Cardiac septum (tissue), 1 donor: ENCODE data around the gene NONO. TPM values are rescaled to one million over a fixed set of nuclear protein-coding genes. Genes with fewer than 3 reads are reported as not detected.
"Not testable (repeated sequence)": the region's sequence is repeated elsewhere in the genome, so short reads cannot be mapped to it uniquely, and the experiment has no call there.

Source experiments
- DNase-seq: peaks from one replicate; pipeline ENCODE4 v3.0.0-alpha.2; 2020; ENCODE audit warnings: low spot score
- intact Hi-C: fragments of 100-400 bp; cut with DNase I; formaldehyde crosslinking; loops from one replicate; pipeline ENCODE4 v1.14.0; 2022
- total RNA-seq: library from RNA; stranded (reverse); fragmentation: NEBNext Ultra II Directional; extraction: Animal tissue kit (Norgen Biotek cat#: 25700); gene quantifications from one replicate; pipeline ENCODE4 v1.2.1, GENCODE V29; 2021
- donor health status: DM: no; HTN: no; CAD: no.

NONO gene
- total RNA-seq, 1 donor from 2014 or later: 107 TPM

DNA sequence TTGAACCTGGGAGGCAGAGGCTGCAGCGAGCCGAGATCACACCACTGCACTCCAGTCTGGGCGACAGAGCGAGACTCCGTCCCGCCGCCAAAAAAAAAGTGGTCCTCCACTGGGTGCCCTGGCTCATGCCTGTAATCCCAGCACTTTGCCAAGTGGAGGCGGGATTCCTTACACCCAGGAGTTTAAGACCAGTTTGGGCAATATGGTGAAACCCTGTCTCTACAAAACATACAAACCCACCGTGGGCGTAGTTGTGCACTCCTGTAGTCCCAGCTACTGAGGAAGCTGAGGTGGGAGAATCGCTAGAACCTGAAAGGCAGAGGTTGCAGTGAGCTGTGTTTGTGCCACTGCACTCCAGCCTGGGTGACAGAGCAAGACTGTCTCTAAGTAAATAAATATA lies 2.1 kb upstream of the NONO start:
- not testable (repeated sequence) for DNase-seq
- intact Hi-C loops: loop anchor here (5.0 kb wide), 1 partner anchor 86 kb away; the partner anchor contains the start of gene TAF1

DNA sequence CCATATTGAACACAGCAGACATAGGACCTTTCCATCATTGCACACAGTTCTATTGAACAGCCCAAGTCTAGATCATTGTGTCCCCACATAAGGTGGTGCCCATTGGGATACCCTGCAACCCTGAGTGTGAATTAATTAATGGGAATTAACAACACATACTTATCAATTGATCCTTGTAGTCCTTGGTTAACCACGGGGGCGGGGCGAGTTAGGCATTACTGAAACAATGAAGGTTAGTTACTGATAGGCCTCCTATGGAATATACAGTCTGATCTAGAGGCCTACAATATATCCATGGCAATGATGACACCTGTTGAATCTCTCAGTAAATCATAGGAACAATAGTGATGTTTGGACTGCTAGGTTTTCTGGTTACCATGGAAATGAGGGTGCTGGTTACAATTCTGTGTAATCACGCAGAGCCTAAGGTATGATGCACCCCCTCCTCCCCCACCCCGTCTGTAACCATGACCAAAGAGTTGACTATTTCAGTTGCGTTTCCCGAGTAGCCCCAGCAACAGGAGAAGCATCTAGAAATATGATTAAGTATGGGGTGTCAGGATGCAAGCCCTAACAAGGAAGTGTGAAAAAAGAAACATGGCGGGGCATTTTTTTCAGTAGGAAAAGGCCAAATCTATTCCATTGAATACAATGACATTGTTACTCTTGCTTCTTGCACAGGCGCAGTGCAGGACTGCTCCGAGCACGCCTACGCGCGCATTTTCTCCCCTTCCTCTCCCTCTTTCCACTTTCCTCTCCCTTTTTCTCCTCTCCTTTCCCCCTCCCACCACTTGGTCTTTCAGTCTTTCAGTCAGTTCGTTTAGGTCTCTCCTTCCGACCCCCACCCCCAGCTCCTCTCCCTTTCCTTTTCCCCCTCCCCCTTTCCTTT lies 677 bp upstream of the NONO start:
- intact Hi-C loops: loop anchor here (5.0 kb wide), 1 partner anchor 85 kb away; the partner anchor contains the start of gene TAF1
- no peak for DNase-seq

DNA sequence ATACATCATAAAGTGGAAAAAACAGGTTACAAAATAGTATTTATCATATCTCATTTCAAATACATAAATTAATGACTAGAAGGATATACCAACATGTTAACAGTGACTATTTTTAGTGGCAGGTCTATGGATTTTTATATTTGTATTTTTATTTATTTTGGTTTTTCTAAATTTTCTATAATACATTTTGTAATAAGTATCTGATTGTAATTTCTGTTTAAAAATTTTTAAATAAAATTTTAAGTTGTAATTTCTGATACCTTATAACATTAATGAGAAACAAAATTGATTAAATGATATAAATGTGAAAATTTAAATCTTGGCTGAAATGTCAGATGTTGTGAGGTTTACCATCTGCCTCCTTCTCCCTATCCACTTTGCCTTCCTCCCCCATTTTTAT lies 2.5 kb downstream of the NONO start:
- intact Hi-C loops: no loop called here
- DNase-seq: no peak

DNA sequence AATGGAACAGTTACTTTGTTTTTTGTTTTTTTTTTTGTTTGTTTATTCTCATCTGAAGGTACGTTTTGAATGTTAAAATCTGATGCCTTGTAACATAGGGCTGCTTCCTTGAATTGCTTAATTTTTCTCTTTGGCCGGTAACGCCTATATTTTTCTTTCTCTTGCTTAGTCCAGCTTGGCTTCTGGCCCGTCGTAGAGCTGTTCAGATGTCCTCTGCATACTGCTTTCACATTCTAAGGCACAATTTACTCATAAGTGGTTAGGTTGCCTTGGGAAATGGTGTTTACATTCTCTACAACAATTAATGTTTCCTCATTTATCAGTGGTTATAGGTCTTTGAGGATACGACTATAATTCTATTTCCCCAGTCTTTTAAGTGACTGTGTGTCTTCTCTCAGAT lies 7.9 kb downstream of the NONO start:
- intact Hi-C loops: no loop called here
- DNase-seq: no peak

DNA sequence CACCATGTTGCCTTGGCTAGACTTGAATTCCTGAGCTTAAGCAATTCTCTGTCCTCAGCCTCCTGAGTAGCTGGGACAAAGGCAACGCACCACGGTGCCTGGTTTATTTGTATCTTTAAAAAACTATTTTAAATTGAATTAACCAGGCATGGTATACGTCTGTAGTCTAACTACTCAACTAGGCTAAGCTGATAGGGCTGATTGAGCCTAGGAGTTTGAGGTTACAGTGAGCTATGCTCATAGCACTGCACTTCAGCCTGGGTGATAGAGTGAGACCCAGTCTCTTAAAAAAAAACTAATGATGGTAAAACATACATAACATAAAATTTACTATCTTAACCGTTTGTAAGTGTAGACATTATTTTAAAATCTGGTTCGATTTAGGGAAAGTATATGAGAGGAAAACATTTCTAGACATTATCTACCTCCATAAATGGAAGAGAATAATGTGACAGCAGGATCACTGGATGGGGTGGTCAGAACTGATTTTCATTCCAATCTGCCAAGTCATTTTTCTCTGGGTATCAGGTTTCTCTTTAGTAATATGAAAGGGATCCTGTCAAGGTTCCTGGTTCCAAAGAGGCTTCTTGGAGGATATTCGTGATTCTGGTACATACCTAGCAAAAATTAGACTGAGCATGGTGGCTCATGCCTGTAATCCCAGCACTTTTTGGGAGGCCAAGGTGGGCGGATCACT lies 9.4 kb downstream of the NONO start:
- intact Hi-C loops: no loop called here
- no peak for DNase-seq

DNA sequence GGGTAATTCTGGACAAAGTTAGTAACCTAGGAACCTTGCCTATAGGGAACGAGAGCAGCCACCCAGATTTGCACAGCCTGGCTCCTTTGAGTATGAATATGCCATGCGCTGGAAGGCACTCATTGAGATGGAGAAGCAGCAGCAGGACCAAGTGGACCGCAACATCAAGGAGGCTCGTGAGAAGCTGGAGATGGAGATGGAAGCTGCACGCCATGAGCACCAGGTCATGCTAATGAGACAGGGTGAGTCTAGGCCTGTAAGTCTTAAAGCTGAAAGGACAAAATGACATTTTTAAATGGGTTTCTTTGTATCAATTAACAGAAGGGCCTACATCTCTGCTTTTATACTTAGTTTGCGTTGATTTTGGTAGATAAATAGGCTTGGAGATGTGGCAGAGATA lies 13.4 kb downstream of the NONO start:
- intact Hi-C loops: no loop called here
- no peak for DNase-seq

DNA sequence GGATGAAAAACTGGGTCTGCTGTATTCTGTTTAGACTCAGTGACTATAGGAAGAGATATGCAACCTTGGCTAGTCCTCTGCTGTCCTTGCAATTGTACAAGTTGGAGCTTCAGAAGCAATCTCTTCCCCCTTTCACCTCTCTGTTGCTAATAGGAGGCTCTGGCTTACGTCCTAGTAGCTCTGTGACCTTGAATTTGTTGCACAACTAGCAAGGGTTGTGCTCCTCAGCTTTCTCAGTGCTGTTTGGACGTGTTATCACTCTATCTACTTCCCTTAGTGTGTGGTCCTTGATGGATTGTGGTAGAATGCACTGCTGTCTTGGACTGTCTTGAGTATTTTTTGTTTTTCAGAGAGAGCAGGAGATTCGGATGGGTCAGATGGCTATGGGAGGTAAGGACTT lies 14.7 kb downstream of the NONO start:
- intact Hi-C loops: no loop called here
- DNase-seq: no peak

DNA sequence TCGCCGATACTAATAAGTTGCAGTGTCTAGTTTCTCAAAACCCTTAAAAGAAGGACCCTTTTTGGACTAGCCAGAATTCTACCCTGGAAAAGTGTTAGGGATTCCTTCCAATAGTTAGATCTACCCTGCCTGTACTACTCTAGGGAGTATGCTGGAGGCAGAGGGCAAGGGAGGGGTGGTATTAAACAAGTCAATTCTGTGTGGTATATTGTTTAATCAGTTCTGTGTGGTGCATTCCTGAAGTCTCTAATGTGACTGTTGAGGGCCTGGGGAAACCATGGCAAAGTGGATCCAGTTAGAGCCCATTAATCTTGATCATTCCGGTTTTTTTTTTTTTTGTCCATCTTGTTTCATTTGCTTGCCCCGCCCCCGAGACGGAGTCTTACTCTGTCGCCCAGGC lies 16.6 kb downstream of the NONO start:
- intact Hi-C loops: loop anchor here (10.0 kb wide), 1 partner anchor 45 kb away; the partner anchor contains the start of gene ZMYM3
- DNase-seq: not testable (repeated sequence)

DNA sequence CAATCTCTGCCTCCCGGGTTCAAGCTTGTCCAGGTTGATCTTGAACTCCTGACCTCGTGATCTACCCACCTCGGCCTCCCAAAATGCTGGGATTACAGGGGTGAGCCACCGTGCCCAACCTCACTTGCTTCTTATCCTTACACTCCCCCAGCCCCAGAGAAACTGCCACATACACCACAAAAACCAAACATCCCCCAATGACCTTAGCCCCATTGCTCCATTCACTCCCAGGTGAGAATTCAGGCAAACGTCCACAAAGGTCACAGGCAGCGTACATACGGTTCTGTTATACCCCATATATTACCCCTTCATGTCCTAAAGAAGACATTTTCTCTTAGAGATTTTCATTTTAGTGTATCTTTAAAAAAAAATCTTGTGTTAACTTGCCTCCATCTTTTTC lies 17.1 kb downstream of the NONO start:
- intact Hi-C loops: loop anchor here (10.0 kb wide), 1 partner anchor 46 kb away; the partner anchor contains the start of gene ZMYM3
- not testable (repeated sequence) for DNase-seq

DNA sequence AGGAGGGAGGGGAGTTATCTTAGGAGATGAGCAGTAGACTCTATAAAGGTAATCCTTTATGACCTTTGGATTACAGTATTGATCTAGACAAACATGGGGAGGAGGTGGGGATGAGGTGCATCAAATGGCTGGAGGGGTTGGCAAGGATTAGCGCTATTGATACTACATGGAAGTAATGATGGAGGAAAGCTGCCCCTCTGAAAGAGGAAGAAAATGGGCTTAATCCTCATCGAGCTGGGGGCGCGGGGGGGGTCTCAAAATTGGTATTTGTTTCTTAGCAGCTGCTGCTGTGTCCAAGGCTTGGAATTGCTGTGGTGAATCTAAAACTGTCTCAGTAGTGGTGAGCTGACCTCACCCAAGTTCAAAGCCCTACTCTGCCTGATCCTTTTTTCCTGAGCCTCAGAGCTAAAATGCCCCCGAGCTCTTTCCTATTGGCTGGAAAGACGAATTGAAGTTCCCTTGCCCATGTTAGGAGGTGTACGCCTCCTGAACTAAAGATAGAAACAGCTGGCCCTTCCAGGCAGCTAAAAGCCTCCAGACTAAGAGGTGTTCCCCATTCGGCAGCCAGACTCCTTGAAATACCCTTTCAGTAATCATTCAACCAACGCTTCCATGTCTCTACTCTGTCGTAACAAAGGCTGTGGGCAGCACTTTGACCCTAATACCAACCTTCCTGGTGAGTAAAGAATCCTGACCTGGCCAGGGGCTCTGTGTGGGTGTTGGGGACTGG lies 17.9 kb downstream of the NONO start, which contains the start of gene ITGB1BP2:
ITGB1BP2 (plus strand) TSS at position 556 of the 730 bp plus-strand sequence; CDS start at position 613, 57 bp downstream.
- no peak for DNase-seq

DNA sequence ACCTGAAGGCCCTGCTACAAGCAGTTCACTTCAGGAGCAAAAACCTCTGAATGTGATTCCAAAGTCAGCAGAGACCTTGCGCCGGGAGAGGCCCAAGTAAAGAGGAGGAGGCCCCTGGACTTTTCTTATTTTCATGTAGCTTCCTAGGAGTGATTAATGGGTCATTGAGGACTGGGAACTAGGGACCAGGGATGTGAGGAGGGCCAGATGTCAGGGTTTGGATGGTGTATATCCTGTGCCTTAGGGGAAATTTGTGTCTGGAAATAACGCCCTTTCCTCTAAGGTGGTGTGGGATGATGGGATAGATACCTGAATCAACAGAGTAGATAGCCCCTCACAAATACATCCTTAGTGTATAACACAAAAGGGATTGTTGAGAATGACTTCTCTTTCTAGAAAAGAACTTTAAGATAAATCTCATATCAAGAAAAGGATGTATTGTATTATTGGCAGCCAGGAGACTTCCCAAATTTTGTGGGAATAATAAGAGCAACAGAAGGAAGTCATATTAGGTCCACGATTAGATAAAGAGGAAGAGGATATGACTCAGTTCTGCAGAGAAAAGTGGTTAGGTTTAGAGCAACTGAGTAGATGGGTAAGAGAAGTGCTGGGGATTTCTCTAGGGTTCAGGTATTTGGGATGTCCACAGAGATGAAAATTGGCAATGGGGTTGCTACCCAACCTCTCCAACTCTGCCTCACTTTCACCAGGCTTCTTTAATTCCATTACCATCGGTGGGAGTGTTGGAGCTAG lies 19.2 kb downstream of the NONO start:
- DNase-seq: no peak
- intact Hi-C loops: loop anchor here (10.0 kb wide), 1 partner anchor 48 kb away; the partner anchor contains the start of gene ZMYM3

More for the DNA sequence above, 17.9 kb downstream of the NONO start, which contains the start of gene ITGB1BP2:
- intact Hi-C loops: loop anchor here (10.0 kb wide), 1 partner anchor 47 kb away; the partner anchor contains the start of gene ZMYM3

DNA sequence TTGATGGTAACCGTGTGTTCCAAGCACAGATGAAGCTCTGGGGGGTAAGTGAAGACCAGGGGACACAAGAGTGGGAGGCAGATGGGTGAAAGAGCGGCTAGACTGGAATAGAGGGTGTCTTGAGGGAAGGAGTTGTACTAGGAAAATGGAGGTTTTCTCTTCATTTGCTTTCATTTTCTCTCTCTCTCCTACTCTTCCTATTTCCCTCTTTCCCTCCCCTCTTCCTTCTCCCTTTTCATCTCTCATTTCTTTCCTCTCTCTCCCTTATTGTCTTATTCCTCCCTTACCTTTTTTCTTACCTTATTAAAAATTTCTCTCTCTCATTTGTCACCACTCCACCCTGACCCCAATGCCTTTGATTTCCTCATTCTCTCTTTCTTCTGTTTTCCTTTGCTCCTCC lies 21.1 kb downstream of the NONO start:
- DNase-seq: no peak
- intact Hi-C loops: loop anchor here (10.0 kb wide), 1 partner anchor 50 kb away; the partner anchor contains the start of gene ZMYM3

DNA sequence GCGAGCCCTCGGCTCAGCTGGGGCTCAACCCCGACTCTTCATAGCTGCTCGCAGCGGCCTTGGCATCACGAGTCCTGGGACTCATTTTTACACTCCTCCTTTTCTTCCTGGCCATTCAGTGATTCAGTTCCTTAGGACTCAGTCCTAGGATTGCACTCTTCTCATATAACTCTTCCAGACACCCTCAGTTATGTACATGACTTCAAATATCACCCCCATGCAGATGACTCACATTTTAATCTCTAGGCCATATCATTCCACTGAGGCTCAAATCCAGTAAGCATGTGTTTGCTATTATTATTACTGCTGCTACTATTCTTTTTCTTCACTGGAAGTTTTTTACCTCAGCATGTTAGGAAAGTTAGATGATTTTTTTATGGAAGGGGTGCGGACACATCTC lies 32.5 kb downstream of the NONO start:
- DNase-seq: no peak
- intact Hi-C loops: no loop called here

DNA sequence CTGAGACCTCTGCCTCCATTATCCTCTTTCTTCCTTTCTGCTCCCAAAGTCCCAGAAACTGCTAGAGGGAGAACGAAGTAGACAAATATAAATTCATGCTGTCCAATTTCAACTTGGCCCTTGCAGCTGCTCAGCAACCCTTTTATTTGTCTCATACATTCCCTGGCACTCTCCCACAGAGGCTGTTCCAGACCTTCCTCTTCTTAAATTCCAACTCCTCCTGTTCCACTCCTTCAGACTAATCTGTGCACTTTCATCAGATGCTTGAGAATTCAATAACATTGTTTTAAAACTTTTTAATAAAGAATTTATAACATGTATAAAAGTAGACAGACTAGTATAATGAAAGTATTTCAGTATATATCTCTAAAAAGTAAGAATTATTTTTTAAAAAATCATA lies 33.5 kb downstream of the NONO start:
- intact Hi-C loops, DNase-seq: not testable (repeated sequence)

DNA sequence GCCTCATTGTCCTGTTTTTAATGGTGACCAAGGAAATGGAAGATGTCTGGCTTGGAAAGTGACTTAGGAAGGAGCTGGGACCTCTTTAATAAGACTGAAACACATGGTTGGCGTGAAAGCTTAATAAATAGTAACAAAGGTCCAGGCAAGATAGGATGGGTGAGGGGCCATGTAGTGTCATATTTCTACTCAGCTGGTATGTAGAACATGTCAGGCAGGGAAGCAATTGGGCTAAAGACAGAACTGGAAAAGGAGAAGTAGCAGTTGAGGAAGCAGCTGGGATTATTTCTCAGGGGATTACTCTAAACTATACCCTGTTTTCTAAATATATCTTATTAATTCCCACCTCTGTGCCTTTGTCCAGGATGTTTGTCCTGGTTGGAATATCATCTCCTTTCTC lies 36.7 kb downstream of the NONO start:
- no peak for DNase-seq
- intact Hi-C loops: no loop called here

DNA sequence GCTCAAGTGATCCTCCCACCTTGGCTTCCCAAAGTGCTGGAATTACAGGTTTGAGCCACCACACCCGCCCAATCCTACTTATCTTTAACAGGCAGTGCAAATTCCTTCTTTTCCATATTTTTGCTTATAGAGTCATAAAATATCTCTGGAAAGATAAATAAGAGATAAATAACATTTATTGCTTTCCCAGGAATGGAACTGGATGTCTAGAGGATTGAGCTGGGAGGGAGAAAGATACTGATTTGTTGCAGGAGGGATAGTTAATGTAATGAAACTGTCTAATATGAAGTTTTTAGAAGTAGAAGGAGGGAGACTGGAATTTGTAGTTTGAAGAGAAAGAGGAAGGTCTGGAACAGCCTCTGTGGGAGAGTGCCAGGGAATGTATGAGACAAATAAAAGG lies 38.3 kb downstream of the NONO start:
- intact Hi-C loops: no loop called here
- no peak for DNase-seq

DNA sequence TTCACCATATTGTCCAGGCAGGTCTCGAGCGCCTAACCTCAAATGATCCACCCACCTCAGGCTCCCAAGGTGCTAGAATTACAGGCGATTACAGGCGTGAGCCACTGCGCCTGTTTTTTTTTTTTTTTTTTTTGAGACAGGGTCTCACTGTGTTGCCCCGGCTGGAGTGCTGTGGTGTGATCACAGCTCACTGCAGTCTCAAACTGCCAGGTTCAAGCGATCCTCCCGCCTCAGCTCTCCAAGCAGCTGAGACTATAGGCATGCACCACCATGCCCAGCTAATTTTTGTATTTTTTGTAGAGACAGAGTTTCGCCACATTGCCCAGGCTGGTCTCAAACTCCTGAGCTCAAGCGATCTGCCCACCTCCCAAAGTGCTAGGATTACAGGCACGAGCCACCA lies 41.0 kb downstream of the NONO start:
- intact Hi-C loops, DNase-seq: not testable (repeated sequence)

DNA sequence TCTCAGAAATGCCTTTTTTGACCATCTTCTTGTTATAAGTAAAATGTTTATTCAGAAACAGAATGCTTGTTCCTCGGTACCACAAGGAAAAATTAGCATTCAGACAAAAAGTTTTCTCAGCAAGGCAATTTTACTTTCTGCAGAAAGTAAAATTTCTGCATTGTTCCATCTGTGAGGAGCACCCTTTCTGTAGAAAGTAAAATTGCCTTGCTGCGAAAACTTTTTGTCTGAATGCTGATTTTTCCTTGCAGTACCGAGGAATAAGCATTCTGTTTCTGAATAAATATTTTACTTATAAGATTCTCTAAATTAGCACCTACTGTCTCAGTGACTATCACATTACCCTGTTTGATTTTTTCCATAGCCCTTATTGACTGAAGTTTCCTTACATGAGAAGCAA lies 43.0 kb downstream of the NONO start:
- no peak for DNase-seq
- intact Hi-C loops: no loop called here

DNA sequence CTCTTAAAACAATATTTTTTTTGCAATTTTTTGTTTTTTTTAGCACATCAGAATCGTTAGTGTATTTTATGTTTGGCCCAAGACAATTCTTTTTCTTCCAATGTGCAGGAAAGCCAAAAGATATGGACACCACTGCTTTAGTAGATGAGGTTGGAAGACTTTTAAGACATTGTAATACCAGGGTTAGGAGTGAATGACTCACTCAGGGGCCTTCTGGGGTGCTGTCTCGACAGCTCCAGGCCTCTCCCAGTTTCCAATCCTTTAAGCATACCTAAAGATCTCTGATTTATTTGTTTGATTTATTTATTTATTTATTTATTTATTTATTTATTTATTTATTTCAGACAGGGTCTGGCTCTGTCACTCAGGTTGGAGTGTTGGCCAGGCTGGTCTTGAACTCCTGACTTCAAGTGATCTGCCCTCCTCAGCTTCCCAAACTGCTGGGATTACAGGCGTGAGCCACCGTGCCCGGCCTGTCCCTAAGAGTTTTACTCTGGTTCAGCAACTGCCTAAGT lies 65.8 kb downstream of the NONO start:
- intact Hi-C loops, DNase-seq: not testable (repeated sequence)
